OCI-M2 (cell line): ENCODE data around the gene PARN.

ENCODE experiments used
- DNase-seq: peaks from one replicate; lab custom pipeline; 2025; ENCODE audit not compliant: unreplicated experiment; lab: John Stamatoyannopoulos, UW

The PARN gene

GRCh38 chr16:14500791-14501190, 129.3 kb downstream of the PARN start:
- DNase-seq = no peak

GRCh38 chr16:14499110-14499509, 130.9 kb downstream of the PARN start:
- DNase-seq = no peak

DNA sequence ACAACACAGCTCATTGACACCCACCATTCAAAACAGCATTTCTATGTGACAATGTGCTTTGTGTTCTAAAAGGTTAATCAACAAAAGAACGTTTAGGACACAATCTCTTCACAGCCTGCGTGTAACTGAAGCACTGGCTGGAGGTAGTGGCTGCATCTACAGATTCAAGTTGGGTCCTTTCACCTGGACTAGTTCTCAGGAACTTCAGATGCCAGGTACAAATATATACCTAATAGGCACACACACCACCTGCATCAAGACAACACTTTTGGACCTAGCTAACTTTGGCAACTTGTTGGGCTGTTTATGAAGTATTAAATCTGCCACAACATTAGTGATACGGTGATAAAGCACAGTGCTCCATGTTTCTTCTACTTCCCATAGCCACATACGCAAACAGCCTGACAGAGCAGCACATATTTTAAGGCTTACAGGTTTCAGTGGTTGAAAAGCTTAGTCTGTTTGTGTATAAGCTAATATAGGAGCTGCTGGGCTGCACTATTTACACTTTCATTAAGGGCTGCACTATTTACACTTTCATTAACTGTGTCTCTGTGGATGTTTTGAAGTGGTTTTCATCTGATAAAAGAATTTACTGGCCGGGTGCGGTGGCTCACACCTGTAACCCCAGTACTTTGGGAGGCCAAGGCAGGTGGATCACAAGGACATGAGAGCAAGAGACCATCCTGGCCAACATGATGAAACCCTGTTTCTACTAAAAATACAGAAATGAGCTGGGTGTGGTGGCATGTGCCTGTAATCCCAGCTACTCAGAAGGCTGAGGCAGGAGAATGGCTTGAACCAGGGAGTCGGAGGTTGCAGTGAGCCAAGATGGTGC, 132.6 kb downstream of the PARN start:
- DNase-seq = no peak

DNA sequence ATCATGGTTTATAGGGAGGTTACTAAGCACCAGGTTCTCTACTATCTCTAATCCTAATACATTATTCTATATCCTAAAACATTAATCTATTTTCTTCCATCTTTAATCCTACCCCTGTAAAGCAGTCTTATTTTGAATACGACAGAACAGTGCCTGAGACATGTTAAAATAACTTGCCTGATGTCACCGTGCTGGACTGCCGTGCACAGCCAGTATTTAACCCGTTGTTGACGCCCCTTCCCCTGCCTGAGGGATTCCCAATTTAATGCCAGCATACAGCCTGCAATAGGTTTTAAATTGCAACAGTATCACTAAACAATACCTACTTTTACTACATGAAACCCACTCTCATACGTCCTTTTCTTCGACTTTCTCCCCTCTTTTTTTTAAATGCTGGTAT, 133.3 kb downstream of the PARN start:
- DNase-seq = no peak

DNA sequence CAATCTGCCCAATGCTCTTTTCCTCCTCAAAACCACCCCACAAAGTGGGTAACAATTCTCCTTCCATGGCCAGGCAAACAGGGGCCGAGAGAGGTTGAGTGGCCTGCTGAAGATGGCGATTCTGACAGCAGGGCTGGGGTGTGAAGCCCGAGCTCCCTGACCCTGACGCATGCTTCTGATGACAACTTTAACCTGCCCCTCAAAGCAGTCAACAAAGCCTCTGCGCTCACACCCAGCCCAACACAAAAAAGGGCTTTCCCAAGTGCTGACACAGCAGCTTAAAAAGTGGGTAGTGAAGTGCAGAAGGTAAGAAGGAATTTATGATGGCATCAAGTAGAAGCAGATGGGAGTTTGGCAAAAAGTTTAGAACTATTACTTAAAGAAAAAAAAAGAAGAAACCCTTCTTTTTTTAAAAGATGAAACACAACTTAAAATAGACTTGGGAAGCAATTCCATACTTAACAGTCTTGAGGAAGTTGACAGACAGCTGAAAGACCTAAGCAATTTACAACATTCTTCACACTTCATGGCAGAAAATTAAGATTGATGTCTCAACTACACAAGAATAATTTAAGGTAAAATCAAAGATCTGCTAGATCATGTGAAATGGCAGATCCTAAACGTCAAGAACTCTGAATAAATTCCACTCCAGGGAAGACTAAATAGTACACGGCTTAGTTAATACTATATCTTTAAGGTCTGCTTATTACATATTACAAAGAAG, 133.9 kb downstream of the PARN start:
- DNase-seq = no peak

GRCh38 chr16:14495213-14496046, 134.6 kb downstream of the PARN start:
- no peak for DNase-seq

DNA sequence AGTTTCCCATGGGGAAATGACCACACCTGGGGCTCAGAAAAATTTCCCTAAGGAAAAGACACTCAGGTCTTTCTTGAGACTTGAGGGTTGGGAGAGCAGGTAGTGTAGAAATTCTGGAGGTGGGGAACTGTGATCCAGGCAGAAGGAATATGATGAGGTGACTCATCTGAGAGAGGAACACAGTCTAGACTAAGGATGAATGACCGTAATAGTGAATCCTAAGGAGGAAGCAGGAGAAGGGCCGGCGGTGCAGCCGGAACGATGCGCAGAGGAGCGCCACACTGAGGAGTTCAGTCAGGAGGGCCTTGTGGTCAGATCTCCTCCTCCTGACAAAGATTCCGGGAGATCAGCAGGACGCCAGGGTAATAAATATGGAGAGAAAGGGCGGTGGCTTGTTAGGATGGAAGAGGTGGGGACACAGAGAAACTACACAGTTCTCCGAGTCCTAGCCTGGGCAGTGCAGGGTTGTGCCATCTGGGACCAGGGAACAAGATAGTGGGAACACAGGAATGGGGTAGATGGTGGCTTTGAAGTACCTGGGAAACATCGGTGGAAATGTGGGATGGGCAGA, 135.6 kb downstream of the PARN start:
- DNase-seq = no peak

- no peak for DNase-seq
Observed at GRCh38 chr16:14493791-14494190, 136.3 kb downstream of the PARN start.

DNA sequence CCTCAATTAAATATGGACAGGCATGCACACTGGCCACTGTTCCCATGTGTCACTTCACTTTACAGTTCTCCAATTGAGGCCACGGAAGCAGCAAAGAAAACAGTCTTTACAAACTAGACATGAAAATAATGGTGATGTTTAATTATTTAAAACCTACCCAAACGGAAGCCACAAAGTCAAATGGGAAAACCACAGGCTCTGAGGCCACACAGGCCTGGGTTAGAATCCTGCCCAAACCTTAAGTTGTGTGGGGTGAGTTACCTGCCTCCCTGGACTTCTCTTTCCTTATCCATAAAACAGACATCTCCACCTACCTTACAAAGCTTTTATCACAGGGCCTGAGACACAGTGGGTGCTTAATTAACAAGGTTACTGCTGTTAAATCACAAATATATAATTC, 137.4 kb downstream of the PARN start:
- DNase-seq = no peak

DNA sequence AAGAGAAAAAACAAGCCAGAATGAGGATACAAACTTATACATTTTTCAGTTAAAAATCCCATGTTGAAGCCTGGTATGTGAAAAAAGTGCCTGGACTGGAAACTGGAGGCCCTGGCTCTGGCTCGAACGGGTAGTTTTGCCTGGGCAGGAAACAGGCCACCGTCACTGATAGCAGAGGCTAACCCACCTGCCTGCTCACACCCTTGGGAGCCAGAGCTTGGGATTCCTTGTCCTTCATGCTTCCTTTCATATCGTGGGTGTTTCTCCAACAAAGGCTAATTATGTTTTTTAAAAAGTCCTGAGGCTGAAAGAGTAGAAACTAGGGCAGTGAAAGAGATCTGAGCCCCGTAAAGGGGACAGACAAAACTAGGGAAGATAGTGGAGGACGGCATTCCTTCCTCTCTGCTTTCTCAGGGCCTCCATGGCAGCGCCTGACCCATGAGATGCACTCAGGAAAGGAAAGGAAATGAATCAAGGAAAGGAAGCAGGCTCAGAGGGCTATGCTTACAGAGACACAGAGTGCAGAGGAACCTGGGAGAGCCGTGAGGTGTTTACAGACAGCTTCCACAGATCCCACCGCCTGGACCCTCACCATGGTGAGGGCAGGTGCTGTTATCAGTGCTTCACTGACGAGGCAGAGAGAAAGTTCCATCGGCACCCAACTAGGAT, 138.1 kb downstream of the PARN start:
- no peak for DNase-seq

GRCh38 chr16:14490235-14490634, 139.8 kb downstream of the PARN start:
- DNase-seq = no peak

GRCh38 chr16:14489460-14489859, 140.6 kb downstream of the PARN start:
- DNase-seq = no peak

DNA sequence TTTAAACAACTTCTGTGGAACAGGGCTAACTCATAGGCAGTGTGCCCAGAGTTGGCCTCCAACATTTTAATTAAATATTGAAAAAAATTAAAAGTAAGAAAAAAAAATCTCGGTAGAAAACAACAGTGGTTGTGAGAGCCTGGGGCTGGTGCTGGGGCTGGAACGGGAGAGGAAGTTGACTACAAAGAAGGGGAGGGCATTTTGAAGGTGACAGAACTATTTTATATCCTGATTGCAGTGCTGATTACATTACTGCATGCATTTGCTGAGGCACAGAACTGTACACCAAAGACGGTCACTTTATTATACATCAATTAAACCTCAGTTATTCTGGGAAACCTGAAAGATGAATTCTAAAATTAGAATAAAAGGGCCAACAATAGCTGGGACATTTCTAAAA, 142.5 kb downstream of the PARN start:
- DNase-seq = no peak

DNA sequence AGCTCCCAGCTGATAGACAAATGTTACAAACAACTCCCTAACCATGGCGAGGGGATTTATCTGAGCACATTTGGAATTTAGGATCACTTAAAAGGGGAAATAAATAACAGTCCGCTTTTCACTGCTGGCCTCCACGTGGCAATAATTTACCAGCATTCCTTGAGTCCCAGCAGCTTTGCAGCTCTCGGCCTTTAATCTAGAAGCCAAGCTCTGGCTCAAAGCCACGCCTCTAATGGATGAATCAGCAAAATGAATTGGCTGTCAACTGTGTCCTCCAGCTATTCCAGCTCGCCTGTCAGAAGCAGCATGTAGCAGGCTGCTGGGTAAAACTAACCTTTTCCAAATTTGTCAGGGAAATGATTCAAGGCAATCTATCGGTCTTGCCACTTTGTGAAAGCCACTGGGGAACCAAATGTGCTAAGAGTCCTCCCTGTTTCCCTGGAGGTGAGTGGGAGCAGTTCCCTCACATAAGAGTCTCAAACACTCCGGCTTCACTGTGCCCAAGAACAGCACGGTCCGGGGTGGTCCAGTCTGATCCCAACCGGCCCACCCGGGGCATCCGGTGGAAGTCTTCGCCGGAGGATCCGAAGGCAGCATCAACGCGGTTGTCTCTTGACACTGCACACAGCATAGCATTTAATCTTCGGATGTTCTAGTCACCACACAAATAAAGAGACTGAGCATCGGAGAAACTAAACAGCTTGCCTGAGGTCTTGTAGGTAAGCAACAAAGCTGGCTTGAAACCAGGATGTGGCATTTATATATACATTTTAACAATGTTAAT, 143.3 kb downstream of the PARN start:
- peak; percentile 25 for DNase-seq

- no peak for DNase-seq
Observed at GRCh38 chr16:14485811-14486519, 144.1 kb downstream of the PARN start.

GRCh38 chr16:14485121-14485551, 144.9 kb downstream of the PARN start:
- no peak for DNase-seq

GRCh38 chr16:14483819-14484385, 146.2 kb downstream of the PARN start:
- no peak for DNase-seq

- DNase-seq = no peak
Observed at GRCh38 chr16:14476183-14476582, 153.9 kb downstream of the PARN start.
